ENCODE measurements around the gene PEX26. TPM values are rescaled to one million over a fixed set of nuclear protein-coding genes. Genes with fewer than 3 reads are reported as not detected.
A peak's percentile ranks its signal among the peaks of the same experiment; 100 is the strongest.

PEX26 gene
- total RNA-seq, 1 experiment from 2014 or later: 30.6 TPM

DNA sequence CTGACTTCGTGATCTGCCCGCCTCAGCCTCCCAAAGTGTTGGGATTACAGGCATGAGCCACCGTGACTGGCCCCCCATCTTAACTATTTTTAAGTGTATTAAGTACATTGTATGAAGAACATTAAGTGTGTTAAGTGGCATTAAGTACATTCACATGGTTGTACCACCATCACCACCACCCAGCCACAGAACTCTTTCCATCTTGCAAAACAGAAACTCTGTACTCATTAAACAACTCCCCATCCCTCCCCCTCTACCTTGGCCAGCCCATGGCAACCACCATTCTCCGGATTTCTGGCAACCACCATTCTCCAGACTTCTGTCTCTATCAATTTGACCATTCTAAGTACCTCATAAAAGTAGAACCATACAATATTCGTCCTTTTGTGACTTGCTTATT is 17.8 kb upstream of the PEX26 start:
- TF ChIP-seq EZH2phosphoT487 (IDR thresholded peaks at IDR 0.05; ENCODE audit: borderline replicate concordance, low read length): no peak
- TF ChIP-seq, protein P1, sequence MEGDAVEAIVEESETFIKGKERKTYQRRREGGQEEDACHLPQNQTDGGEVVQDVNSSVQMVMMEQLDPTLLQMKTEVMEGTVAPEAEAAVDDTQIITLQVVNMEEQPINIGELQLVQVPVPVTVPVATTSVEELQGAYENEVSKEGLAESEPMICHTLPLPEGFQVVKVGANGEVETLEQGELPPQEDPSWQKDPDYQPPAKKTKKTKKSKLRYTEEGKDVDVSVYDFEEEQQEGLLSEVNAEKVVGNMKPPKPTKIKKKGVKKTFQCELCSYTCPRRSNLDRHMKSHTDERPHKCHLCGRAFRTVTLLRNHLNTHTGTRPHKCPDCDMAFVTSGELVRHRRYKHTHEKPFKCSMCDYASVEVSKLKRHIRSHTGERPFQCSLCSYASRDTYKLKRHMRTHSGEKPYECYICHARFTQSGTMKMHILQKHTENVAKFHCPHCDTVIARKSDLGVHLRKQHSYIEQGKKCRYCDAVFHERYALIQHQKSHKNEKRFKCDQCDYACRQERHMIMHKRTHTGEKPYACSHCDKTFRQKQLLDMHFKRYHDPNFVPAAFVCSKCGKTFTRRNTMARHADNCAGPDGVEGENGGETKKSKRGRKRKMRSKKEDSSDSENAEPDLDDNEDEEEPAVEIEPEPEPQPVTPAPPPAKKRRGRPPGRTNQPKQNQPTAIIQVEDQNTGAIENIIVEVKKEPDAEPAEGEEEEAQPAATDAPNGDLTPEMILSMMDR (conservative IDR thresholded peaks at IDR 0.05; ENCODE audit: low read depth, low read length): no peak
- TF ChIP-seq EZH2 (IDR thresholded peaks at IDR 0.05; ENCODE audit: low read length, unreplicated experiment): no peak
- Histone ChIP-seq H3K27me3 (ENCODE audit: low read length) (no peaks in the 10 kb centered on the region), H3K4me3 (ENCODE audit: low read length) (no peak overlapping the region), H3K9ac (ENCODE audit: low read length) (no peak overlapping the region), H3K4me2 (ENCODE audit: low read length) (no peak overlapping the region), H3K27ac (ENCODE audit: low read length) (no peak overlapping the region), H2AFZ (ENCODE audit: low read length) (no peak overlapping the region), H4K20me1 (ENCODE audit: low read length) (no peaks in the 10 kb centered on the region), H3K9me3 (ENCODE audit: low read length) (no peaks in the 10 kb centered on the region), H3F3A (ENCODE audit: low read length, unreplicated experiment) (no peaks in the 10 kb centered on the region), H3K36me3 (ENCODE audit: low read depth, low read length) (no peaks in the 10 kb centered on the region), H3K9me2 (replicated peaks; ENCODE audit: low read length) (no peaks in the 10 kb centered on the region), H3K4me1 (ENCODE audit: insufficient read depth, low read length) (peaks cover 64% of the 10 kb centered on the region), H3K79me2 (ENCODE audit: low read length) (no peaks in the 10 kb centered on the region)
- no TSS peak for BruUV-seq (replicated peaks)
- intact Hi-C loops (cut with micrococcal nuclease): loop anchor here (5.0 kb wide), 1 partner anchor 38 kb away; the partner anchor contains the start of gene MICAL3
- ChIA-PET POLR2A (ENCODE audit: unreplicated experiment) (no interaction called here), CTCF (no interaction called here)
- ATAC-seq (no peak), DNase-seq (no peak)

DNA sequence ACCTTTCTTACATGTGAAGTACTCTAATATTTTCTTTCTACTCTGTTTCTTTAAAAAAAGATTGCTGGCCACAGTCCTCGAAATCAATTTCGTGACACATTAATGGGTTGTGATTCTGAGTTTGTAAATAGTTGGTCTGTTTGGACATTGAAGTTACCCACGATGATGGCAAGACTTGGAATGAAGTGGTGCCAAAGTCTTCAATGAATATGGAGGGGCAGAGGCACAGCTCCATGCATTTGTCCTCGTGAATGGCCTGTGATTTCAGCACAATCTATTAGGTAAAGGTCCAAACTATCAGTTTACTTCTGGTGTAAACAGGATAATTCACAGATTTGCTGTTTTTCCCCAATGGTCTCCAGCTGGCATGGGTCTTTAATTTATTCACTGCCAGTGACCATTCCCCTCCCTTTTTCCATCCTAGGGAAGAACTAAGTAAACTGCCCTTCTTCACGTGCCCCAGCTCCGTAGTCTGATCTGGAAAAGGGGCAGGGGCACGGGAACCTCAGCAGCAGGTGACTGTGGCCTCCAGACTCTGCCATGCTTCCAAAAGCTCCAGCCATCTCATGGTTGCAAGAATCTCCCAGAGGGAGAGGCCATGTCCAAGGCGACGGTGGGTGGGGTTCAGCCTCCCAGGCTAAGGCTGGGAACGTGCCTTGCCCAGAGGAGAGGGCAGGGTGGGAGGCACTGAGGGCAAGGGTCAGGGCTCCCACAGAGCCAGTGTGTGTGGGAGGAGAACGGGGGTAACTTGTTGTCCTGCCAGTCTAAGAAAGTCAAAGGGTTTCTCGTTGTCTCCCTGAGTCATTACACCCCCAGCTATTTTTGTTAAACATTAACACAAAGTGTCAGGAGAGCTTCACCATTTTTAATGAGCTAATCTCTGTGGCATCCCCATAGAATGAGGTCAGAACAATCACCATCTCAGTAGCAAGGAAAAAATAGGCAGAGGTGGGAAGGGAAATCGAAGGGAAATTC is 16.9 kb upstream of the PEX26 start:
- H3K4me1 ChIP-seq (ENCODE audit: insufficient read depth, low read length): peaks cover 65% of the 10 kb centered on the region
- no TSS peak for BruUV-seq (replicated peaks)
- 0 out of 2 replicates have a peak overlapping the region, but pooled peaks have one; percentile 11 for H2AFZ ChIP-seq (ENCODE audit: low read length)

More for the DNA sequence above, 16.9 kb upstream of the PEX26 start:
- no peak overlapping the region for H3K4me3 ChIP-seq (ENCODE audit: low read length)
- H3K9ac ChIP-seq (ENCODE audit: low read length): no peak overlapping the region
- intact Hi-C loops (cut with micrococcal nuclease): no loop called here
- H4K20me1 ChIP-seq (ENCODE audit: low read length): no peaks in the 10 kb centered on the region
- DNase-seq (peak; percentile 65), ATAC-seq (no peak)
- H3K36me3 ChIP-seq (ENCODE audit: low read depth, low read length): no peaks in the 10 kb centered on the region
- no peaks in the 10 kb centered on the region for H3K27me3 ChIP-seq (ENCODE audit: low read length)
- no peaks in the 10 kb centered on the region for H3K9me2 ChIP-seq (replicated peaks; ENCODE audit: low read length)
- peak overlapping the region; percentile 27 for H3K4me2 ChIP-seq (ENCODE audit: low read length)
- TF ChIP-seq EZH2 (IDR thresholded peaks at IDR 0.05; ENCODE audit: low read length, unreplicated experiment) (no peak), EZH2phosphoT487 (IDR thresholded peaks at IDR 0.05; ENCODE audit: borderline replicate concordance, low read length) (no peak)
- TF ChIP-seq, protein P1 (conservative IDR thresholded peaks at IDR 0.05; ENCODE audit: low read depth, low read length): no peak
- H3K27ac ChIP-seq (ENCODE audit: low read length): peak overlapping the region; percentile 53
- ChIA-PET CTCF (no interaction called here), POLR2A (ENCODE audit: unreplicated experiment) (interaction anchor here (0.7 kb wide), 1 partner anchor 27 kb away, joined by 3 read pairs; no protein-coding TSS in a partner anchor)
- no peaks in the 10 kb centered on the region for H3F3A ChIP-seq (ENCODE audit: low read length, unreplicated experiment)
- no peaks in the 10 kb centered on the region for H3K9me3 ChIP-seq (ENCODE audit: low read length)
- no peaks in the 10 kb centered on the region for H3K79me2 ChIP-seq (ENCODE audit: low read length)

All from PC-3 (cell line).